ENCODE data around the gene FSHB.

The FSHB gene

GRCh38 chr11:30203850-30204249, 27.0 kb upstream of the FSHB start:
- Histone ChIP-seq H3K27me3 (no peaks in the 10 kb centered on the region), H3K36me3 (no peaks in the 10 kb centered on the region), H3K4me1 (no peaks in the 10 kb centered on the region), H3K4me3 (no peak overlapping the region), H3K27ac (no peak overlapping the region), H3K9me3 (no peaks in the 10 kb centered on the region)
- TF ChIP-seq CTCF (IDR thresholded peaks at IDR 0.05): no peak
- DNase-seq: no peak
- intact Hi-C loops (cut with DNase I; ENCODE audit: low total_unique reads): no loop called here

GRCh38 chr11:30206249-30206996, 24.4 kb upstream of the FSHB start:
- H3K27ac ChIP-seq: no peak overlapping the region
- no peaks in the 10 kb centered on the region for H3K27me3 ChIP-seq
- no peaks in the 10 kb centered on the region for H3K36me3 ChIP-seq
- TF ChIP-seq CTCF (IDR thresholded peaks at IDR 0.05): no peak
- H3K4me1 ChIP-seq: no peaks in the 10 kb centered on the region
- DNase-seq: no peak
- intact Hi-C loops (cut with DNase I; ENCODE audit: low total_unique reads): no loop called here
- no peak overlapping the region for H3K4me3 ChIP-seq
- H3K9me3 ChIP-seq: no peaks in the 10 kb centered on the region

DNA sequence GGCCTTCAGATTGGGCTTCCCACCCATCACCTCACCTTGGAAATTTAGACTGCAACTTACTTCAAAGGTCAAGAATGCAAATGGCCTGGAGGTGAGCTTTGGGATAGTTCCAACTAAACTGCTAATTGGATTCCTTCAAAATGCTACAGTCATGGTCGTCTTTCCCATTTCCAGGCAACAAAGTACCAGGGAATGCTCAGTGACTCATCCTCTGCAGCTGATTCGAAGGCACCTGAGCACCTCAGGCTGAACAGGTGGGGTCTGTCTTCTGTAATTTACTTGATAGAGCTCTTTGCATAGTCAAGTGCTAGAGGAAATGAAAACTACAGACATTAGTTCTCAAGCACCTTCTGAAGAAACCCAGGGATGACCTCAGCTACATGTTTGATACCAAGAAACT, 20.5 kb upstream of the FSHB start:
- H3K27ac ChIP-seq: no peak overlapping the region
- H3K27me3 ChIP-seq: no peaks in the 10 kb centered on the region
- intact Hi-C loops (cut with DNase I; ENCODE audit: low total_unique reads): no loop called here
- no peaks in the 10 kb centered on the region for H3K36me3 ChIP-seq
- no peak for TF ChIP-seq CTCF (IDR thresholded peaks at IDR 0.05)
- no peaks in the 10 kb centered on the region for H3K4me1 ChIP-seq
- no peaks in the 10 kb centered on the region for H3K9me3 ChIP-seq
- DNase-seq: no peak
- H3K4me3 ChIP-seq: no peak overlapping the region

- TF ChIP-seq CTCF (IDR thresholded peaks at IDR 0.05): no peak
- H3K9me3 ChIP-seq: no peaks in the 10 kb centered on the region
- H3K4me1 ChIP-seq: no peaks in the 10 kb centered on the region
- DNase-seq: no peak
- no peak overlapping the region for H3K4me3 ChIP-seq
- intact Hi-C loops (cut with DNase I; ENCODE audit: low total_unique reads): no loop called here
- no peaks in the 10 kb centered on the region for H3K36me3 ChIP-seq
- no peak overlapping the region for H3K27ac ChIP-seq
- no peaks in the 10 kb centered on the region for H3K27me3 ChIP-seq
These were observed 14.3 kb upstream of the FSHB start for GRCh38 chr11:30216534-30216933.

GRCh38 chr11:30218278-30218677, 12.5 kb upstream of the FSHB start:
- Histone ChIP-seq H3K9me3 (no peaks in the 10 kb centered on the region), H3K36me3 (no peaks in the 10 kb centered on the region), H3K27me3 (no peaks in the 10 kb centered on the region), H3K27ac (no peak overlapping the region), H3K4me3 (no peak overlapping the region), H3K4me1 (no peaks in the 10 kb centered on the region)
- intact Hi-C loops (cut with DNase I; ENCODE audit: low total_unique reads): no loop called here
- DNase-seq: no peak
- no peak for TF ChIP-seq CTCF (IDR thresholded peaks at IDR 0.05)

- peaks cover 0 to 5% (median 2%) of the 10 kb centered on the region in 3 donors for H3K9me3 ChIP-seq
- DNase-seq: no peak
- H3K4me1 ChIP-seq: no peaks in the 10 kb centered on the region
- H3K36me3 ChIP-seq: no peaks in the 10 kb centered on the region
- TF ChIP-seq CTCF (IDR thresholded peaks at IDR 0.05): no peak
- no peaks in the 10 kb centered on the region for H3K27me3 ChIP-seq
- no peak overlapping the region for H3K4me3 ChIP-seq
- intact Hi-C loops (cut with DNase I; ENCODE audit: low total_unique reads): no loop called here
- H3K27ac ChIP-seq: no peak overlapping the region
These were observed 5.2 kb upstream of the FSHB start for GRCh38 chr11:30225642-30226041.

All from tibial artery (tissue), 4 donors.